MG63 (cell line): ENCODE results near the gene SEPTIN11. TPM values are rescaled to one million over a fixed set of nuclear protein-coding genes. Genes with fewer than 3 reads are reported as not detected.
A peak's percentile ranks its signal among the peaks of the same experiment; 100 is the strongest.

Source experiments
- DNase-seq: peaks from one replicate; pipeline ENCODE4 v3.0.0-alpha.2; 2020
- H3K27me3 ChIP-seq: fragments of 250-450 bp; sonication (Bioruptor Pico); 2 replicates; pipeline ENCODE4 v1.5.1; 2020; ENCODE audit warnings: mild to moderate bottlenecking, moderate library complexity
- H3K36me3 ChIP-seq: fragments of 250-450 bp; sonication (Bioruptor Pico); 2 replicates; pipeline ENCODE4 v1.5.1; 2020; ENCODE audit warnings: mild to moderate bottlenecking, moderate library complexity
- H3K4me3 ChIP-seq: fragments of 250-450 bp; sonication (Bioruptor Pico); 2 replicates; pipeline ENCODE4 v1.5.1; 2020; ENCODE audit warnings: mild to moderate bottlenecking, moderate library complexity
- H3K9me3 ChIP-seq: fragments of 250-450 bp; sonication (Bioruptor Pico); 2 replicates; pipeline ENCODE4 v1.5.1; 2020; ENCODE audit warnings: mild to moderate bottlenecking, moderate library complexity
- total RNA-seq: library from RNA; depleted of rRNA; stranded (reverse); fragments of >200 nt; shearing (Covaris generic); gene quantifications from 2 replicates; pipeline ENCODE4 v1.2.3, GENCODE V29; 2014; ENCODE audit warnings: low replicate concordance; rRNA removed

The SEPTIN11 gene
- total RNA-seq, 1 experiment from 2014 or later, result 20.5 TPM

DNA sequence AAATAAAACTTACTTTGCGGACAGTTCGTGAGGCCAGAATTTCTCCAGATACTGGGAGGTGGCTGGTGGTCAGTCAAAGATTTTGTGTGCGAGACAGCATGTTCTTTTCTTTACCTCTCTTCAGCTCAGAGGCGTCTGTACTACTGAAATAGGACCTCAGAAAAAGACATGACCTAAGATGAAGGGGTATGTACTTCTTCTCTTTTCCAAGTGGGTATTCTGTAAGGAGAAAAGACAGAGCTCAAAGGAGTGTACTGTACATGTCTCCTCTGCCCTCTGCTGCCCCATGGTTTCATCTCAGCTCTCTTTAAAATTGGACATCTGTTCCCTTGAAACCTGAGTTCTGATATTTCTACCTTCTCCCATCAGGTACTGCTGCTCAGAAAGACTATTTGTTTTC, 38.1 kb downstream of the SEPTIN11 start:
- Histone ChIP-seq H3K27me3 (no peaks in the 10 kb centered on the region), H3K36me3 (peaks cover 11% of the 10 kb centered on the region), H3K4me3 (no peak overlapping the region), H3K9me3 (no peaks in the 10 kb centered on the region)
- no peak for DNase-seq

- no peak for DNase-seq
- Histone ChIP-seq H3K27me3 (no peaks in the 10 kb centered on the region), H3K9me3 (no peaks in the 10 kb centered on the region), H3K4me3 (no peak overlapping the region), H3K36me3 (peaks cover 11% of the 10 kb centered on the region)
Measured at GRCh38 chr4:76989391-76990061, 40.0 kb downstream of the SEPTIN11 start.

DNA sequence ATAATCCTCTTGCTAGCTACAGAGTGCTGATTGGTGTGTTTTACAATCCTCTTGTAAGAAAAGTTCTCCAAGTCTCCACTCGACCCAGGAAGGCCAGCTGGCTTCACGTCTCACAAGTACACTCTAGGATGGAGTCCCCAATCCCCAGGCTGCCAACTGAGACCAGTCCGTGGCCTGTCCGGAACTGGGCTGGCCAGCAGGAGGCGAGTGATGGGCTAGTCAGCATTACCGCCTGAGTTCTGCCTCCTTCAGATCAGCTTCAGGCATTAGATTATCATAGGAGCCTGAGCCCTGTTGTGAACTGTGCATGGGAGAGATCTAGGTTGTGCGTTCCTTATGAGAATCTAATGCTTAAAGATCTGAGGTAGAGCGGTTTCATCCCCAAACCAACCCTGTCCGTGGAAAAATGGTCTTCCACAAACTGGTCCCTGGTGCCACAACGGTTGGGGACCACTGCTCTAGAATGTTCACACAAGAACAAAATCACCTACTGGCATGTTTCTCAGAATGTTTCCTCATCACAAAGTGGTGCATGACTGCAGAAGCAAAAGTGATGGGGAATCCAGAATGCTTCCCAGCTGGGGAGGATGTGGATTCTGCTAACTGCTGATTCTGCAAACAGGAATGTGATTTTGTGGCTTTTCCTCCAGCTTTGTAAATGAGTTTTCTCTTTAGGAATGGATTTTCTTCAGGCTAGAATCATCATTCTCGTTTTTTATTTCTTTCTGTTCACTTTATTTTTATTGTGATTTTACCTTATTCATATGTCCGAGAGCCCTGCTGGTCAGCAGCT, 40.9 kb downstream of the SEPTIN11 start:
- Histone ChIP-seq H3K9me3 (no peaks in the 10 kb centered on the region), H3K27me3 (no peaks in the 10 kb centered on the region), H3K36me3 (peaks cover 11% of the 10 kb centered on the region), H3K4me3 (no peak overlapping the region)
- DNase-seq, result peak; percentile 12

- DNase-seq, result no peak
- Histone ChIP-seq H3K4me3 (no peak overlapping the region), H3K27me3 (no peaks in the 10 kb centered on the region), H3K36me3 (peaks cover 11% of the 10 kb centered on the region), H3K9me3 (no peaks in the 10 kb centered on the region)
Measured at GRCh38 chr4:76991161-76991660, 41.7 kb downstream of the SEPTIN11 start.

DNA sequence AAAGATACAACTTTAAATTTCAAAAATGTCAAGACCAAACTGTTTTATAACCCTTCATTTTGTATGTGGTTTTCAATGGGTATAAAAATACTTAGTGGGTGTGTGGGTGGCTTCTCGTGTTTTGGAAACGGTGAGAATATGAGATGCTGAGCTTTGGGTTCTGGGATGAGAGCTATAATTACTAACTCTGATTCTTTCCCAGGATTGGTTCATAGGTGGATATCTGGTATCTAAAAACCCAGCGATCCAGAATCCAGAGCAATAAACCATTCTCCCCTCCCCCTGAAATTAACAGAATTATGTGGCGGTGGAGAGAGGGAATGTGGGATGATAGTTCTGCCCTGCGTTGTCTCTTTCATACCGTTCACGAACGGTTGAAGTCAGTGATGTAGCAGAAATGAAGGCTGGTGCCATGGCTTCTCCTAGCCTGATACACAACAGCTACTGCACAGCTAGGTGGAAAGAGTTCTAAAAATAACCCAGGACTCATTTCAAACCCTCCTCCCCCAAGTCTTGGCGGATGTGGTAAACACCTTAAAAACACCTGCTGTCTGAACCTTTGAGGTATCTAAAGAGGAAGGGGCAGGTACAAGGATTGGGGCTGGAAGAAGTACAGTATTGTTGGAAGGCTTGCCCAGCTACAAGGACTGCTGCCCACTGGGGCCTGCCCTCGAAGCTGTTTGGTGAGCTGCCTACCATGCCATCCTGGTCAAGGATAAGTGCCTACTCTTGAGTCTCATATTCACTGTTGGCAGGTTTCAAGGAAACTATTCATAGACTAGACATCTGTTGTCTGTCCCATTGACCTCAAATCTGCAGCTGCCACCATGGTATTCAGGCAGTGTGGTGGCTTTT, 44.5 kb downstream of the SEPTIN11 start:
- H3K9me3 ChIP-seq, result no peaks in the 10 kb centered on the region
- H3K36me3 ChIP-seq, result peaks cover 16% of the 10 kb centered on the region
- H3K4me3 ChIP-seq, result no peak overlapping the region
- H3K27me3 ChIP-seq, result no peaks in the 10 kb centered on the region
- no peak for DNase-seq

DNA sequence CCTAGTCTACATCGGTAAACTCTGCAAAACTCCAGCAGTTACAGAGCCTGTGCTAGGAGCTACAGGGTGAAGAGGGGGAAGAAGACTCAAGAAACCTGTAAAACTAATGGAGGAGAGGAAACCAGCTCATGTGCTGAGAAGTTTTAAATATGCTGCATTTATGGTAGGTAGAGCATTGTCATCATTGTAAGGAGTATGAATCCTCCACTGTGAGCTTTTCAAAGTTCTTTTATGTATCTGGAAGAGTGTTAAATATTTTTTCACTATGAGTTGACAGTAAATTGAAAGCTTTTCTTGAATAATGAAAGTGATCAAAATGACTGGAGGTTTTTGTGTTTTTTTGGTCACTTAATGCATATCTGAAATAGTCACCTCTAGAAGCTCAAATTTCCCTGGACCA, 46.2 kb downstream of the SEPTIN11 start:
- DNase-seq, result no peak
- H3K9me3 ChIP-seq, result no peaks in the 10 kb centered on the region
- H3K36me3 ChIP-seq, result peaks cover 15% of the 10 kb centered on the region
- H3K4me3 ChIP-seq, result no peak overlapping the region
- no peaks in the 10 kb centered on the region for H3K27me3 ChIP-seq

DNA sequence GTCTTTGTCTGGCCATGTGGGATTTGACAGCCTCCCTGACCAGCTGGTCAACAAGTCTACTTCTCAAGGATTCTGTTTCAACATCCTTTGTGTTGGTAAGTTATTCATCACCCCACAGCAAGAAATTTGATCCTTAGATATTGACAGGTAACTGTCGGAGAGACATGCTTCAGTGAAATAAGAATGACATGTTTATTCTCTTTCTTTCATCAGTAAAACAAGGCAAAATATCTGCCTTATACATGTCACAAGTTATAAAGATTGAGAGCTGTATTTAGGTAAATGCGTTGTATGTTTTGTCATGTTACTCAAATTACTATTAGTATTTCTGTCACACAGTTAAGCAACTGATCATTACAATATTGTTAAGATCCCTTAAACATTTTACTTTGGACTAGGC, 46.9 kb downstream of the SEPTIN11 start:
- Histone ChIP-seq H3K4me3 (no peak overlapping the region), H3K9me3 (no peaks in the 10 kb centered on the region), H3K36me3 (peaks cover 17% of the 10 kb centered on the region), H3K27me3 (no peaks in the 10 kb centered on the region)
- no peak for DNase-seq

GRCh38 chr4:76997077-76997476, 47.5 kb downstream of the SEPTIN11 start:
- H3K9me3 ChIP-seq, result no peaks in the 10 kb centered on the region
- DNase-seq, result no peak
- no peak overlapping the region for H3K4me3 ChIP-seq
- H3K27me3 ChIP-seq, result no peaks in the 10 kb centered on the region
- peaks cover 14% of the 10 kb centered on the region for H3K36me3 ChIP-seq

GRCh38 chr4:76997532-76997931, 48.0 kb downstream of the SEPTIN11 start:
- Histone ChIP-seq H3K4me3 (no peak overlapping the region), H3K36me3 (peaks cover 14% of the 10 kb centered on the region), H3K27me3 (no peaks in the 10 kb centered on the region), H3K9me3 (no peaks in the 10 kb centered on the region)
- DNase-seq, result no peak

DNA sequence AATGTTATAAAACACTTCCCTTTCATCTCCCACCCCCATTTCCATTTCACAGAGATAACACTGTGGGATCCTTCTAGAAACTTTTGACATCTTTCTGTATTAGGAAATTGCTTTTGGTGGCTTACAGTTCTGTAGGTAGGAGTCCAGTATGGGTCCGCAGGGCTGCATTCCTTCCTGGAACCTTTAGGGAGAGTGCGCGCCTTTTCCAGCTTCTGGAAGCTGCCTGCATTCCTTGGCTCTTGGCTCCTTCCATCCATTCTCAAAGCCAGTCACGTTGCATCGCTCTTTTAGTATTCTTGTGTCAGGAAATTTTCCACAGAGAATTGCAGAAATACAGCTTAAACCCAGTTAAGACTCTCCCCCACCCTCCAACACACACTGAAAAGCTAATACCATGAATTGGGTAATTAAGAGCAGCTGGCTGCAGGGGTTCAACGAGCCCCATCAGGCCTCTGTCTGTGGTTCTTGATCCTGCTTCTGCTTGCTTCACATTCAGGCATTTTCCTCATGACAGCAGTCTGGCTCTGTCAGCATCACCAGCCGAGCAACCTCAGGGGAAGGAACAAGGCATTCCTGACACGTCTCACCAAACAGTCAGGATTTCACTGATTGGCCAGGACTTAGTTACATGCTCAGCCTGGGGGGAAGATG, 48.8 kb downstream of the SEPTIN11 start:
- H3K36me3 ChIP-seq, result peaks cover 19% of the 10 kb centered on the region
- no peak overlapping the region for H3K4me3 ChIP-seq
- no peaks in the 10 kb centered on the region for H3K9me3 ChIP-seq
- H3K27me3 ChIP-seq, result no peaks in the 10 kb centered on the region
- DNase-seq, result no peak

Other genes with a start within 250 kb of the SEPTIN11 start
- gene SOWAHB, start 51.6 kb upstream of the SEPTIN11 start, total RNA-seq, result not detected in 2 replicates
- 136 and 165 TPM in 2 replicates for gene CCNI, start 126.2 kb downstream of the SEPTIN11 start, total RNA-seq
- gene CCNG2, start 207.5 kb downstream of the SEPTIN11 start, total RNA-seq, result 10.1 and 19.2 TPM in 2 replicates